Ishikawa (cell line): ENCODE measurements around the gene SART3.

Experiments used
- CEBPB ChIP-seq: IDR thresholded peaks from 2 replicates; pipeline ENCODE4 v1.6.1; 2012
- CREB1 ChIP-seq: IDR thresholded peaks from 2 replicates; pipeline ENCODE4 v1.6.1; 2012; ENCODE audit warnings: low read depth
- EGR1 ChIP-seq: IDR thresholded peaks from 2 replicates; pipeline ENCODE4 v1.6.1; 2012
- EP300 ChIP-seq: IDR thresholded peaks from 2 replicates; pipeline ENCODE4 v1.6.1; 2012; ENCODE audit warnings: borderline replicate concordance
- FOXM1 ChIP-seq: IDR thresholded peaks from 2 replicates; pipeline ENCODE4 v1.6.1; 2012; ENCODE audit warnings: low read depth, borderline replicate concordance
- NFIC ChIP-seq: IDR thresholded peaks from 2 replicates; pipeline ENCODE4 v1.6.1; 2012
- RAD21 ChIP-seq: IDR thresholded peaks from 2 replicates; pipeline ENCODE4 v1.6.1; 2012; ENCODE audit warnings: low read depth
- TAF1 ChIP-seq: IDR thresholded peaks from 2 replicates; pipeline ENCODE4 v1.6.1; 2012; ENCODE audit warnings: low read depth, mild to moderate bottlenecking
- TCF12 ChIP-seq: IDR thresholded peaks from 2 replicates; pipeline ENCODE4 v1.6.1; 2012; ENCODE audit warnings: low read depth
- TEAD4 ChIP-seq: IDR thresholded peaks from 2 replicates; pipeline ENCODE4 v1.6.1; 2012
- YY1 ChIP-seq: IDR thresholded peaks from 2 replicates; pipeline ENCODE4 v1.6.1; 2012; ENCODE audit warnings: low read depth
- ZBTB7A ChIP-seq: IDR thresholded peaks from 2 replicates; pipeline ENCODE4 v1.6.1; 2012; ENCODE audit warnings: low read depth
- TF ChIP-seq, protein P1 (sequence below): IDR thresholded peaks from 2 replicates; pipeline ENCODE4 v1.6.1; 2012
- TF ChIP-seq, protein P2 (sequence below): IDR thresholded peaks from 2 replicates; pipeline ENCODE4 v1.6.1; 2012
- TF ChIP-seq, protein P3 (sequence below): IDR thresholded peaks from 2 replicates; pipeline ENCODE4 v1.6.1; 2012; ENCODE audit warnings: low read depth, mild to moderate bottlenecking

Gene SART3

DNA sequence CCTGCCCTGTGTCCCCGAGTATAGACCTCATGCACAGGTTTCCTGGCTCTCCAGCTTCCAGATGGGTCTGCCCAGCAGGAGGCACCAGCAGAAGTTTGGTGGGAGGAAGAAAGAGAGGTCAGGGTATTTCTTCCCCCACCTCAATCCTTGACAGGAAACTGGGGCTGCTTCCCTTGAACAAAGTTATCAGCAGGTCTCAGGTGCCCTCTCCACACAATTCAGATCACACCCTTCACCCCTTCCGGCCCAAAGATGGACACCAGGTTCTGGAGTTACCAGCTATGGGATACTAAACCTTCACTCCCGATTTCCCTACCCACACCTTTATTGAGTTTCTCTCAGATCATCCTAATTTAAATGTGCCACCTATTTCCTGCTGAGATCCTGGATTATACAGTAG is 1.2 kb downstream of the SART3 start:
- TF ChIP-seq, protein P1, sequence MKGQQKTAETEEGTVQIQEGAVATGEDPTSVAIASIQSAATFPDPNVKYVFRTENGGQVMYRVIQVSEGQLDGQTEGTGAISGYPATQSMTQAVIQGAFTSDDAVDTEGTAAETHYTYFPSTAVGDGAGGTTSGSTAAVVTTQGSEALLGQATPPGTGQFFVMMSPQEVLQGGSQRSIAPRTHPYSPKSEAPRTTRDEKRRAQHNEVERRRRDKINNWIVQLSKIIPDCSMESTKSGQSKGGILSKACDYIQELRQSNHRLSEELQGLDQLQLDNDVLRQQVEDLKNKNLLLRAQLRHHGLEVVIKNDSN = no peak
- TF ChIP-seq EP300 (no peak), TCF12 (no peak), CREB1 (no peak), NFIC (no peak), CEBPB (no peak), TEAD4 (no peak), YY1 (no peak), FOXM1 (no peak), EGR1 (no peak)
- TF ChIP-seq, protein P2, sequence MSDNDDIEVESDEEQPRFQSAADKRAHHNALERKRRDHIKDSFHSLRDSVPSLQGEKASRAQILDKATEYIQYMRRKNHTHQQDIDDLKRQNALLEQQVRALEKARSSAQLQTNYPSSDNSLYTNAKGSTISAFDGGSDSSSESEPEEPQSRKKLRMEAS = no peak

DNA sequence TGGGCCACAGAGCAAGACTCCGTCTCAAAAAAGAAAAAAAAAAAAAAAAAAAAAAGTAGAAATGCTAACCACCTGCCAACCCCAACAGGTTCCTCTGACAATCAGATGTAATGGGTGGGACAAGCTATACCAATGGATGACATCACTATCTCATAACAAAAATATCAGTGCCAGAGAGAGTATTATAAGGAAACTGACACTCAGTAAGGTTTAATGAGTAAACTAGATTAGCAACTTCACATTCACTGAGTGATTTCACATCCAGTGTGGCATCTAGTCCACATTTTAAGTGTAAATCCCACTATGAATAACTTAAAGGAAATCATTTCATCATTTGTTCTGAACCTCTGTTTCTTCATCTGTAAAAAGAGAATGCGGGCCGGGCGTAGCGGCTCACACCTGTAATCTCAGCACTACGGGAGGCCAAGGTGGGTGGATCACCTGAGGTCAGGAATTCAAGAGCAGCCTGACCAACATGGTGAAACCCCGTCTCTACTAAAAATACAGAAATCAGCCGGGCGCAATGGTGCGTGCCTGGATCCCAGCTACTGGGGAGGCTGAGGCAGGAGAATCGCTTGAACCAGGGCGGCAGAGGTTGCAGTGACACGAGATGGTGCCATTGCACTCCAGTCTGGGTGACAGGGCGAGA is 1.8 kb downstream of the SART3 start:
- TF ChIP-seq RAD21 (no peak), EGR1 (no peak), NFIC (no peak), FOXM1 (no peak), TAF1 (no peak), CREB1 (no peak), TCF12 (no peak), TEAD4 (no peak), EP300 (no peak), YY1 (no peak), CEBPB (no peak), ZBTB7A (no peak)
- TF ChIP-seq, protein P3, sequence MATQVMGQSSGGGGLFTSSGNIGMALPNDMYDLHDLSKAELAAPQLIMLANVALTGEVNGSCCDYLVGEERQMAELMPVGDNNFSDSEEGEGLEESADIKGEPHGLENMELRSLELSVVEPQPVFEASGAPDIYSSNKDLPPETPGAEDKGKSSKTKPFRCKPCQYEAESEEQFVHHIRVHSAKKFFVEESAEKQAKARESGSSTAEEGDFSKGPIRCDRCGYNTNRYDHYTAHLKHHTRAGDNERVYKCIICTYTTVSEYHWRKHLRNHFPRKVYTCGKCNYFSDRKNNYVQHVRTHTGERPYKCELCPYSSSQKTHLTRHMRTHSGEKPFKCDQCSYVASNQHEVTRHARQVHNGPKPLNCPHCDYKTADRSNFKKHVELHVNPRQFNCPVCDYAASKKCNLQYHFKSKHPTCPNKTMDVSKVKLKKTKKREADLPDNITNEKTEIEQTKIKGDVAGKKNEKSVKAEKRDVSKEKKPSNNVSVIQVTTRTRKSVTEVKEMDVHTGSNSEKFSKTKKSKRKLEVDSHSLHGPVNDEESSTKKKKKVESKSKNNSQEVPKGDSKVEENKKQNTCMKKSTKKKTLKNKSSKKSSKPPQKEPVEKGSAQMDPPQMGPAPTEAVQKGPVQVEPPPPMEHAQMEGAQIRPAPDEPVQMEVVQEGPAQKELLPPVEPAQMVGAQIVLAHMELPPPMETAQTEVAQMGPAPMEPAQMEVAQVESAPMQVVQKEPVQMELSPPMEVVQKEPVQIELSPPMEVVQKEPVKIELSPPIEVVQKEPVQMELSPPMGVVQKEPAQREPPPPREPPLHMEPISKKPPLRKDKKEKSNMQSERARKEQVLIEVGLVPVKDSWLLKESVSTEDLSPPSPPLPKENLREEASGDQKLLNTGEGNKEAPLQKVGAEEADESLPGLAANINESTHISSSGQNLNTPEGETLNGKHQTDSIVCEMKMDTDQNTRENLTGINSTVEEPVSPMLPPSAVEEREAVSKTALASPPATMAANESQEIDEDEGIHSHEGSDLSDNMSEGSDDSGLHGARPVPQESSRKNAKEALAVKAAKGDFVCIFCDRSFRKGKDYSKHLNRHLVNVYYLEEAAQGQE = no peak
- TF ChIP-seq, protein P1 = no peak
- TF ChIP-seq, protein P2 = no peak

DNA sequence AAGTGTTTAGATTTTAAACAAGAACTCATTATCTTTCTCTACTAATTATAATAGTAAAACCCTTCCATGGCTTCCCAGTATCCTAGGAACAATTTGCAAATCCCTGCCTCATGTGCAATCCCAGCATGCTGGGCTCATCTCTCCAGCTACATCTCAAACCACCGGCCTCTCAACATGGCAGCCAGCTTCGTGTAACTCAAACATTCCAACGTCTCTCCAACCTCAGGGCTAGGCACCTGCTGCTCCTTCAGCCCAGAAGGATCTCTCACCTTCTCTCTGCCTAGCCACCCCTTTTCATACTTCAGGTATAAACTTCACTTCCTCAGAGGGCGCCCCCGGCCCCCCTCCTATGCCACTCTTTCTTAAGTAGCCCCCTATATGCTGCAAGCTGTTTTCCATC is 7.2 kb downstream of the SART3 start:
- TF ChIP-seq TEAD4 (no peak), EP300 (no peak), YY1 (no peak), EGR1 (no peak), NFIC (no peak), RAD21 (no peak), TCF12 (no peak), TAF1 (no peak), CREB1 (no peak), CEBPB (no peak), FOXM1 (no peak), ZBTB7A (no peak)
- TF ChIP-seq, protein P3 = no peak
- TF ChIP-seq, protein P2 = no peak
- TF ChIP-seq, protein P1 = no peak

DNA sequence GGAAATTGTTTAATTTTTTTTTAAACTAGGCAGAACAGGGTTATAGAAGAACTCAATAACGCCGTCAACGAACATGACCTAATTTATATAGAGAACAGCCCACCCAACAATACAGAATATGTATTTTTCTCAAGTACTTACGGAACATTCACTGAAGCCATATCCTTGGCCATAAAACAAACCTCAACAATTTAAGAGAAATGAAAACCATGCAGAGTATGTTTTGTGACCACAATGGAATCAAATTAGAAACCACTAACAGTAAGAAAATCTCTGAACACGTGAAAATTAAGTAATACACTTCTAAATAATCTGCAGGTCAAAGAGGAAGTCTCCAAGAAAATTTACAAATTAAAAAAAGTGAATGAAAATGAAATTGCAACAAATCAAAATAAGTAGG is 9.4 kb downstream of the SART3 start:
- TF ChIP-seq EP300 (no peak), EGR1 (no peak)

DNA sequence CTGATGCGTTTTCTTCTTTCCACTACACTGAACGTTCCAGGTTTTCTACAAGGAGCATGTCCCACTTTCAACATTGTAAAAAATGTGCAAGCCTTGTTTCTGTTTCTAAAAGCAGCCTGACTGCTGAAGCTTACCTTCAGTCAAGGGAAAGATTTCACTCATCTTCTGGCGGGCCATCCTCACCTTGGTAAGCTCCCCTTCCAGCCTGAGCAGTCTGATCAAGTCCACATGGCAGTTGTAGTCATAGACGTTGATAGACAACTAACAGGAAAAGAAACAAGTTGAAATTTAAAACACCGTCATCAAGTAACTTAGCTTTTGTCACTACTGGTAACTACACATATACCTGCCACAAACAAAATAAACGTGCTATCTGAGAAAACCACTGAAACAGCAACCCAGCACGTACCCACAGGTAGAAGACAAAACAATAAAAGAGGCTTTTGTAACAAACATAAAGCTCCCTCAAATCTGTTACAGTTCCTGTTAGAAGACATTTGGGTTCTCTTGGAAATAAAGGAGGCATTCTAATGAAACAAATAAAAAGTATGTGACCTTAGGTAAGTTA is 11.9 kb downstream of the SART3 start:
- TF ChIP-seq TEAD4 (no peak), CEBPB (no peak), EGR1 (no peak), TCF12 (no peak), RAD21 (no peak), ZBTB7A (no peak), EP300 (no peak)
- TF ChIP-seq, protein P3 = no peak
